Measurements from ENCODE around the gene PEX11G.

- TF ChIP-seq POLR2A (IDR thresholded peaks at IDR 0.05; ENCODE audit: low read depth, low read length) (no peak), PAX5 (IDR thresholded peaks at IDR 0.05; ENCODE audit: insufficient read depth, low read length, severe bottlenecking) (no peak), POLR2AphosphoS5 (IDR thresholded peaks at IDR 0.05; ENCODE audit: low read depth, low read length) (no peak), TAF1 (IDR thresholded peaks at IDR 0.05; ENCODE audit: low read depth, low read length) (no peak)
Measured at GRCh38 chr19:7513809-7514642, 25.2 kb upstream of the PEX11G start.

Data from GM12891 (cell line).